OCI-LY7 (cell line): Measurements from ENCODE around the gene UBR2. TPM values are rescaled to one million over a fixed set of nuclear protein-coding genes. Genes with fewer than 3 reads are reported as not detected.

Experiments used
- BruUV-seq: library from RNA; stranded (reverse); fragments of 400-500 nt; replicated peaks from 2 replicates; lab custom pipeline; 2021; lab: Mats Ljungman, UMichigan
- CTCF ChIA-PET: fragments of 300-600 bp; sonication (Branson Sonifier 250); formaldehyde crosslinking; loops from one replicate; lab custom pipeline; 2022; ENCODE audit warnings: antibody characterized with exemption; ENCODE audit not compliant: unreplicated experiment; lab: Charles Lee
- POLR2A ChIA-PET: fragments of 300-600 bp; sonication (Branson Sonifier 250); formaldehyde crosslinking; loops from one replicate; lab custom pipeline; 2022; ENCODE audit warnings: antibody characterized with exemption; lab: Charles Lee
- DNase-seq: peaks from one replicate; pipeline ENCODE4 v3.0.0-alpha.2; 2015; ENCODE audit warnings: low spot score
- H2AFZ ChIP-seq: fragments of 200-600 bp; sonication (generic), shearing (Covaris generic); 2 replicates; pipeline ENCODE4 v1.6.1; 2014; ENCODE audit warnings: mild to moderate bottlenecking, antibody characterized with exemption, low read length, moderate library complexity
- H3K27ac ChIP-seq: fragments of 200-600 bp; sonication (generic); 2 replicates; pipeline ENCODE4 v1.5.1; 2014; ENCODE audit warnings: mixed run types, low read depth, mild to moderate bottlenecking, moderate library complexity, low read length, inconsistent platforms; ENCODE audit not compliant: poor library complexity, severe bottlenecking
- H3K36me3 ChIP-seq: fragments of 200-600 bp; sonication (generic); 2 replicates; pipeline ENCODE4 v1.6.1; 2014; ENCODE audit warnings: mild to moderate bottlenecking, antibody characterized with exemption, low read length, moderate library complexity, mixed read lengths; ENCODE audit not compliant: insufficient read depth
- H3K4me1 ChIP-seq: fragments of 200-600 bp; sonication (generic); 2 replicates; pipeline ENCODE4 v1.5.1; 2014; ENCODE audit warnings: mild to moderate bottlenecking, low read length; ENCODE audit not compliant: insufficient read depth, poor library complexity, severe bottlenecking
- H3K4me2 ChIP-seq: fragments of 200-600 bp; sonication (generic); 2 replicates; pipeline ENCODE4 v1.6.1; 2014; ENCODE audit warnings: mild to moderate bottlenecking, low read length
- H3K4me3 ChIP-seq: fragments of 200-600 bp; sonication (generic); 2 replicates; pipeline ENCODE4 v1.5.1; 2014; ENCODE audit warnings: mild to moderate bottlenecking, low read depth, low read length; ENCODE audit not compliant: poor library complexity, severe bottlenecking
- H3K79me2 ChIP-seq: fragments of 200-600 bp; sonication (generic); 2 replicates; pipeline ENCODE4 v1.6.1; 2016; ENCODE audit warnings: low read depth, mild to moderate bottlenecking, low read length, moderate library complexity, mixed read lengths; ENCODE audit not compliant: insufficient read depth
- H3K9me2 ChIP-seq: fragments of 200-600 bp; sonication (generic); 2 replicates; pipeline ENCODE4 v1.6.1; 2016; ENCODE audit warnings: mild to moderate bottlenecking, low read length, mixed read lengths; ENCODE audit not compliant: insufficient read depth
- H3K9me3 ChIP-seq: fragments of 200-600 bp; sonication (generic); 2 replicates; pipeline ENCODE4 v1.6.1; 2014; ENCODE audit warnings: mild to moderate bottlenecking, mixed run types, low read length, mixed read lengths
- H4K20me1 ChIP-seq: fragments of 200-600 bp; sonication (generic); 2 replicates; pipeline ENCODE4 v1.6.1; 2014; ENCODE audit warnings: mild to moderate bottlenecking, antibody characterized with exemption, low read length, moderate library complexity, mixed read lengths; ENCODE audit not compliant: insufficient read depth
- EZH2phosphoT487 ChIP-seq: fragments of 200-600 bp; sonication (generic); IDR thresholded peaks from 2 replicates; pipeline ENCODE4 v1.6.1; 2018; ENCODE audit warnings: low read depth, borderline replicate concordance, mild to moderate bottlenecking, mixed run types, antibody characterized with exemption, low read length, moderate library complexity, mixed read lengths
- intact Hi-C: fragments of 100-400 bp; cut with micrococcal nuclease; formaldehyde crosslinking; loops from one replicate; pipeline ENCODE4 v1.10.0; 2022; ENCODE audit not compliant: unreplicated experiment
- total RNA-seq, 2 experiments: library from RNA; depleted of rRNA in 1 of 2; stranded (reverse); fragments of >200 nt in 1 of 2; shearing (Covaris generic) in 1 of 2; gene quantifications; 2 replicates each; pipeline ENCODE4 v1.2.3, GENCODE V29; 2014 to 2022
- TF ChIP-seq, protein P1 (sequence below): fragments of 200-600 bp; sonication (generic); conservative IDR thresholded peaks from 2 replicates; pipeline ENCODE4 v1.5.1; 2014; ENCODE audit warnings: mild to moderate bottlenecking, antibody characterized with exemption, low read length, moderate library complexity, mixed read lengths

UBR2 gene
- total RNA-seq, 2 experiments from 2014 or later, result 17.1 to 26.7 TPM

- Histone ChIP-seq H4K20me1 (no peaks in the 10 kb centered on the region), H3K79me2 (no peaks in the 10 kb centered on the region), H3K4me1 (no peaks in the 10 kb centered on the region), H3K27ac (no peak overlapping the region), H3K4me3 (no peak overlapping the region), H3K9me2 (no peaks in the 10 kb centered on the region), H3K36me3 (peaks cover 36% of the 10 kb centered on the region), H3K4me2 (no peak overlapping the region), H3K9me3 (no peaks in the 10 kb centered on the region), H2AFZ (no peak overlapping the region)
- intact Hi-C loops, result no loop called here
- POLR2A ChIA-PET, result interaction anchor here (0.9 kb wide), 1 partner anchor 40 kb away, joined by 4 read pairs; no protein-coding TSS in a partner anchor
- DNase-seq, result no peak
- no peak for TF ChIP-seq EZH2phosphoT487
- TF ChIP-seq, protein P1, sequence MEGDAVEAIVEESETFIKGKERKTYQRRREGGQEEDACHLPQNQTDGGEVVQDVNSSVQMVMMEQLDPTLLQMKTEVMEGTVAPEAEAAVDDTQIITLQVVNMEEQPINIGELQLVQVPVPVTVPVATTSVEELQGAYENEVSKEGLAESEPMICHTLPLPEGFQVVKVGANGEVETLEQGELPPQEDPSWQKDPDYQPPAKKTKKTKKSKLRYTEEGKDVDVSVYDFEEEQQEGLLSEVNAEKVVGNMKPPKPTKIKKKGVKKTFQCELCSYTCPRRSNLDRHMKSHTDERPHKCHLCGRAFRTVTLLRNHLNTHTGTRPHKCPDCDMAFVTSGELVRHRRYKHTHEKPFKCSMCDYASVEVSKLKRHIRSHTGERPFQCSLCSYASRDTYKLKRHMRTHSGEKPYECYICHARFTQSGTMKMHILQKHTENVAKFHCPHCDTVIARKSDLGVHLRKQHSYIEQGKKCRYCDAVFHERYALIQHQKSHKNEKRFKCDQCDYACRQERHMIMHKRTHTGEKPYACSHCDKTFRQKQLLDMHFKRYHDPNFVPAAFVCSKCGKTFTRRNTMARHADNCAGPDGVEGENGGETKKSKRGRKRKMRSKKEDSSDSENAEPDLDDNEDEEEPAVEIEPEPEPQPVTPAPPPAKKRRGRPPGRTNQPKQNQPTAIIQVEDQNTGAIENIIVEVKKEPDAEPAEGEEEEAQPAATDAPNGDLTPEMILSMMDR, result no peak
- CTCF ChIA-PET, result no interaction called here
- no TSS peak for BruUV-seq
Observed at GRCh38 chr6:42610416-42610815, 46.6 kb downstream of the UBR2 start.

DNA sequence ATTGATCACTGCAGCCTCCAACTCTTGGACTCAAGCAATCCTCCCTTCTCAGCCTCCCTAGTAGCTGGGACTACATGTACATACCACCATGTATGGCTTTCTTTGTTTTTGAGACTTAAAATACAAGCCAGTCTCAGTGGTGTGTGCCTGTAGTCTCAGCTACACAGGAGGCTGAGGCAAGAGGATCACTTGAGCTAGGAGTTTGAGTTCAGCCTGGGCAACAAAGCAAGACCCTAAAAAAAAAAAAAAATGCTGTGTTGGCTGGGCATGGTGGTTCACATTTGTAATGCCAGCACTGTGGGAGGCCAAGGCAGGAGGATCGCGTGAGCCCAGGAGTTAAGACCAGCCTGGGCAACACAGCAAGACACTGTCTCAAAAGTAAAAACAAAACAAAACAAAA lies 51.7 kb downstream of the UBR2 start:
- intact Hi-C loops, result no loop called here
- no peaks in the 10 kb centered on the region for H3K79me2 ChIP-seq
- CTCF ChIA-PET, result no interaction called here
- H3K4me1 ChIP-seq, result no peaks in the 10 kb centered on the region
- DNase-seq, result no peak
- H3K36me3 ChIP-seq, result peaks cover 36% of the 10 kb centered on the region
- no peak overlapping the region for H3K4me2 ChIP-seq
- BruUV-seq, result no TSS peak
- POLR2A ChIA-PET, result interaction anchor here (0.7 kb wide), 1 partner anchor 220 kb away, joined by 4 read pairs; no protein-coding TSS in a partner anchor
- no peaks in the 10 kb centered on the region for H3K9me2 ChIP-seq
- no peak overlapping the region for H2AFZ ChIP-seq
- no peak overlapping the region for H3K27ac ChIP-seq
- H4K20me1 ChIP-seq, result no peaks in the 10 kb centered on the region; the same call in 1 of the 2 replicates
- no peaks in the 10 kb centered on the region for H3K9me3 ChIP-seq
- TF ChIP-seq EZH2phosphoT487, result no peak
- TF ChIP-seq, protein P1, result no peak
- no peak overlapping the region for H3K4me3 ChIP-seq

DNA sequence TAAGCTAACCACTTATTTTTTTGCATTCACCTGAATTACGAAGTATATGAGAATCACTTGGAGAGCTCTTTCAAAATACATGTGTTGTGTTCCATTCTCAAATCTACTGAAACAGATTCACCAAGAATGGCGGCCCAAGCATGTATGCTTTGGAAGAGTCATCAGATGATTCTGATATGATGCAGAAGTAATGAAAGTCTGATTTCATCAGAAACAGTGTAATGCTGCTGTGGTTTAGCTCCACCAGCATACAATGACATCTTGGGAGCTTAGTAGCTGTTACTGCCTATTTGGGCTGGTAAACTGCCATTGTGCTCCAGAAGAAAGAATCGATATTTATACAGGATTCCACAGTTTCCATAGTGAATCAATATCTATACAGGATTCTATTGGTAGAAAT lies 52.9 kb downstream of the UBR2 start:
- no peak overlapping the region for H3K4me2 ChIP-seq
- H3K9me3 ChIP-seq, result no peaks in the 10 kb centered on the region
- no peaks in the 10 kb centered on the region for H3K9me2 ChIP-seq
- H3K4me1 ChIP-seq, result no peaks in the 10 kb centered on the region
- ChIA-PET POLR2A (interaction anchor here (0.6 kb wide), 1 partner anchor 76 kb away, joined by 3 read pairs; no protein-coding TSS in a partner anchor), CTCF (no interaction called here)
- H3K4me3 ChIP-seq, result no peak overlapping the region
- peaks cover 36% of the 10 kb centered on the region for H3K36me3 ChIP-seq
- intact Hi-C loops, result no loop called here
- no peak overlapping the region for H3K27ac ChIP-seq
- BruUV-seq, result no TSS peak
- H4K20me1 ChIP-seq, result no peaks in the 10 kb centered on the region; the same call in 1 of the 2 replicates
- no peak for TF ChIP-seq EZH2phosphoT487
- TF ChIP-seq, protein P1, result no peak
- no peak overlapping the region for H2AFZ ChIP-seq
- DNase-seq, result no peak
- no peaks in the 10 kb centered on the region for H3K79me2 ChIP-seq
